Measurements from ENCODE around the gene UFD1. TPM values are rescaled to one million over a fixed set of nuclear protein-coding genes. Genes with fewer than 3 reads are reported as not detected.

Gene UFD1
- total and polyA plus RNA-seq, 2 donors (not counting 1 experiment from before 2014, with no cell fraction given), result 43.5 to 70.1 TPM

DNA sequence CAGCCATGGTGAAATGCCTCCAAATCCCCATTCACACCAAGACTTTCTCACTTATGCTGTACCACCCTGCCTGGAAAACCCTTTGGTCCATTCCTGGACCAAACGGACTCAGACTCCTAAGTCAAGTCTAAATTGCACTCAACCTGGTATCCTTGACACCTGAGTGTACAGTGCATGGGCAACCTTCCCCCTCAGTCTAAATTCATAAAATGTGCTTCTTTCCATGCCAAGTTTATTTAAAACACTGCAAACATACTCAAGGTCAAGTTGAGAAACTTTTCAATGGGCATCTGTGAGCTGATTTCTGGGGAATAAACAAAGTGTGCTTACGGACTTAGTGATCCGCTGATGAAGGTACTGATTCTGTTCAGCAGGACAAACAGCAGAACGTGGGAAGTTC, 73.9 kb downstream of the UFD1 start:
- Histone ChIP-seq H4K20me1 (ENCODE audit: control insufficient read depth, insufficient read depth, low read length, poor library complexity, severe bottlenecking) (peaks cover 2% of the 10 kb centered on the region), H3K79me2 (ENCODE audit: control insufficient read depth, insufficient read depth, low read length) (no peaks in the 10 kb centered on the region), H3K9ac (ENCODE audit: low read length) (no peak overlapping the region), H3K27me3 (replicated peaks in 1 of 4; ENCODE audit: control extremely low read depth in 1 of 4, control insufficient read depth in 3 of 4, insufficient read depth in 4 of 4, low read length in 3 of 4) (no peaks in the 10 kb centered on the region), H3K27ac (ENCODE audit: low read length in 2 of 2) (no peak overlapping the region), H3K36me3 (replicated peaks in 1 of 2; ENCODE audit: control extremely low read depth in 1 of 2, control insufficient read depth in 1 of 2, extremely low read depth in 1 of 2, insufficient read depth in 2 of 2, low read length in 1 of 2) (peaks cover 0 to 72% of the 10 kb centered on the region in 2 experiments), H2AFZ (ENCODE audit: insufficient read depth, low read depth, low read length, poor library complexity, severe bottlenecking) (no peak overlapping the region), H3K9me3 (ENCODE audit: control extremely low read depth in 1 of 3, control insufficient read depth in 2 of 3, insufficient read depth in 1 of 3, low read length in 2 of 3) (no peaks in the 10 kb centered on the region), H3K4me3 (ENCODE audit: control extremely low read depth in 1 of 5, extremely low read depth in 1 of 5, insufficient read depth in 1 of 5, low read depth in 2 of 5, low read length in 4 of 5) (no peak overlapping the region), H3K4me2 (replicated peaks; ENCODE audit: low read depth, low read length, poor library complexity, severe bottlenecking) (no peak overlapping the region), H3K4me1 (ENCODE audit: control insufficient read depth in 2 of 2, insufficient read depth in 2 of 2, low read length in 2 of 2) (peaks cover 6 to 8% of the 10 kb centered on the region in 2 donors)
- ChIA-PET CTCF (no interaction called here), POLR2A (no interaction called here)
- TF ChIP-seq EZH2 (IDR thresholded peaks at IDR 0.05; ENCODE audit: borderline replicate concordance, insufficient read depth, low read depth, low read length, poor library complexity, severe bottlenecking) (no peak), CTCF (IDR thresholded peaks at IDR 0.05) (no peak)
- ATAC-seq (ENCODE audit: low read depth), result no peak
- WGBS (ENCODE audit: insufficient coverage), result 89% methylated on average over 1 of the region's 4 CpGs
- peaks cover 11% of the 10 kb centered on the region for H3K4me1 Mint-ChIP-seq
- H3K9me3 Mint-ChIP-seq (ENCODE audit: insufficient read depth), result no peaks in the 10 kb centered on the region
- no peak overlapping the region for H3K4me3 Mint-ChIP-seq
- no peak overlapping the region for H3K27ac Mint-ChIP-seq
- H3K27me3 Mint-ChIP-seq, result no peaks in the 10 kb centered on the region
- DNase-seq, result no peak
- intact Hi-C loops (cut with micrococcal nuclease), result no loop called here

- H3K27ac Mint-ChIP-seq, result no peak overlapping the region
- H3K4me3 ChIP-seq (ENCODE audit: control extremely low read depth in 1 of 5, extremely low read depth in 1 of 5, insufficient read depth in 1 of 5, low read depth in 2 of 5, low read length in 4 of 5), result no peak overlapping the region
- POLR2A ChIA-PET, result no interaction called here
- H3K9ac ChIP-seq (ENCODE audit: low read length), result no peak overlapping the region
- WGBS (ENCODE audit: insufficient coverage), result 94% methylated on average over 3 of the region's 3 CpGs
- ATAC-seq (ENCODE audit: low read depth) (no peak), DNase-seq (no peak)
- no peak overlapping the region for H3K4me2 ChIP-seq (replicated peaks; ENCODE audit: low read depth, low read length, poor library complexity, severe bottlenecking)
- H3K27me3 ChIP-seq (replicated peaks in 1 of 4; ENCODE audit: control extremely low read depth in 1 of 4, control insufficient read depth in 3 of 4, insufficient read depth in 4 of 4, low read length in 3 of 4), result no peaks in the 10 kb centered on the region
- peaks cover 11% of the 10 kb centered on the region for H3K4me1 Mint-ChIP-seq
- H3K9me3 Mint-ChIP-seq (ENCODE audit: insufficient read depth), result no peaks in the 10 kb centered on the region
- no peak overlapping the region for H2AFZ ChIP-seq (ENCODE audit: insufficient read depth, low read depth, low read length, poor library complexity, severe bottlenecking)
- TF ChIP-seq EZH2 (IDR thresholded peaks at IDR 0.05; ENCODE audit: borderline replicate concordance, insufficient read depth, low read depth, low read length, poor library complexity, severe bottlenecking) (no peak), CTCF (IDR thresholded peaks at IDR 0.05) (no peak)
- peaks cover 0 to 72% of the 10 kb centered on the region in 2 experiments for H3K36me3 ChIP-seq (replicated peaks in 1 of 2; ENCODE audit: control extremely low read depth in 1 of 2, control insufficient read depth in 1 of 2, extremely low read depth in 1 of 2, insufficient read depth in 2 of 2, low read length in 1 of 2)
- H3K27ac ChIP-seq (ENCODE audit: low read length in 2 of 2), result no peak overlapping the region
- H3K4me3 Mint-ChIP-seq, result no peak overlapping the region
- no peaks in the 10 kb centered on the region for H4K20me1 ChIP-seq (ENCODE audit: control insufficient read depth, insufficient read depth, low read length, poor library complexity, severe bottlenecking)
- CTCF ChIA-PET, result no interaction called here
- intact Hi-C loops (cut with micrococcal nuclease), result no loop called here
- H3K79me2 ChIP-seq (ENCODE audit: control insufficient read depth, insufficient read depth, low read length), result no peaks in the 10 kb centered on the region
- H3K9me3 ChIP-seq (ENCODE audit: control extremely low read depth in 1 of 3, control insufficient read depth in 2 of 3, insufficient read depth in 1 of 3, low read length in 2 of 3), result no peaks in the 10 kb centered on the region
- no peaks in the 10 kb centered on the region for H3K27me3 Mint-ChIP-seq
- H3K4me1 ChIP-seq (ENCODE audit: control insufficient read depth in 2 of 2, insufficient read depth in 2 of 2, low read length in 2 of 2), result peaks cover 6 to 8% of the 10 kb centered on the region in 2 donors
Measured at GRCh38 chr22:19404676-19405075, 74.3 kb downstream of the UFD1 start.
